GM21576 (cell line): ENCODE data around the gene JPH4.
"Not testable (repeated sequence)": the region's sequence is repeated elsewhere in the genome, so short reads cannot be mapped to it uniquely, and the experiment has no call there.

Experiments used
- ATAC-seq: cut with Tn5 transposase; IDR thresholded peaks from one replicate; pipeline ENCODE4 v1.9.1; 2021; ENCODE audit warnings: mild to moderate bottlenecking, moderate library complexity; ENCODE audit not compliant: unreplicated experiment

Gene JPH4

GRCh38 chr14:23609001-23609400 is 30.4 kb upstream of the JPH4 start:
- no peak for ATAC-seq

- ATAC-seq = no peak
Observed at GRCh38 chr14:23608454-23608853, 29.9 kb upstream of the JPH4 start.

- ATAC-seq = peak; percentile 81
Observed at GRCh38 chr14:23605931-23606585, 27.5 kb upstream of the JPH4 start.

- no peak for ATAC-seq
Observed at GRCh38 chr14:23604675-23605170, 26.1 kb upstream of the JPH4 start.

- no peak for ATAC-seq
Observed at GRCh38 chr14:23604148-23604547, 25.6 kb upstream of the JPH4 start.

GRCh38 chr14:23603103-23603502 is 24.5 kb upstream of the JPH4 start:
- no peak for ATAC-seq

- ATAC-seq = no peak
Observed at GRCh38 chr14:23602181-23603095, 23.8 kb upstream of the JPH4 start.

- no peak for ATAC-seq
Observed at GRCh38 chr14:23601845-23602180, 23.2 kb upstream of the JPH4 start.

- no peak for ATAC-seq
Observed at GRCh38 chr14:23601424-23601823, 22.8 kb upstream of the JPH4 start.

GRCh38 chr14:23600806-23601205 is 22.2 kb upstream of the JPH4 start:
- no peak for ATAC-seq

GRCh38 chr14:23600322-23600707 is 21.7 kb upstream of the JPH4 start:
- no peak for ATAC-seq

GRCh38 chr14:23594191-23594590 is 15.6 kb upstream of the JPH4 start:
- not testable (repeated sequence) for ATAC-seq

- no peak for ATAC-seq
Observed at GRCh38 chr14:23590198-23590597, 11.6 kb upstream of the JPH4 start.

GRCh38 chr14:23589606-23590005 is 11.0 kb upstream of the JPH4 start:
- no peak for ATAC-seq

GRCh38 chr14:23588884-23589598 is 10.5 kb upstream of the JPH4 start:
- ATAC-seq = peak; percentile 95

- ATAC-seq = not testable (repeated sequence)
Observed at GRCh38 chr14:23584527-23585203, 6.1 kb upstream of the JPH4 start.

- ATAC-seq = not testable (repeated sequence)
Observed at GRCh38 chr14:23583761-23584526, 5.4 kb upstream of the JPH4 start.

- no peak for ATAC-seq
Observed at GRCh38 chr14:23582906-23583760, 4.5 kb upstream of the JPH4 start.

GRCh38 chr14:23580948-23581281 is 2.3 kb upstream of the JPH4 start:
- ATAC-seq = no peak
